Muscle of leg (tissue), 11 donors: ENCODE data around the gene ARTN. TPM values are rescaled to one million over a fixed set of nuclear protein-coding genes. Genes with fewer than 3 reads are reported as not detected.

Experiments used
- DNase-seq: peaks from one replicate; pipeline ENCODE4 v3.0.0; 2013
- H3K27ac ChIP-seq: one replicate; pipeline ENCODE4 v1.5.1; 2013; ENCODE audit warnings: mild to moderate bottlenecking, low read length, control low read depth
- H3K27me3 ChIP-seq: one replicate; pipeline ENCODE4 v1.6.1; 2013; ENCODE audit warnings: low read length; ENCODE audit not compliant: control insufficient read depth, insufficient read depth
- H3K36me3 ChIP-seq: one replicate; pipeline ENCODE4 v1.6.1; 2013; ENCODE audit warnings: low read length; ENCODE audit not compliant: control insufficient read depth, insufficient read depth
- H3K4me1 ChIP-seq: one replicate; pipeline ENCODE4 v1.6.1; 2013; ENCODE audit warnings: low read length; ENCODE audit not compliant: control insufficient read depth, insufficient read depth
- H3K4me3 ChIP-seq: one replicate; pipeline ENCODE4 v1.5.1; 2013; ENCODE audit warnings: low read length, control low read depth
- H3K9me3 ChIP-seq: replicated peaks from 2 replicates; pipeline ENCODE4 v1.6.1; 2013; ENCODE audit warnings: low read depth, low read length; ENCODE audit not compliant: control insufficient read depth
- WGBS: methylation state at CpG from one replicate; pipeline ENCODE4 v1.1.5; 2013; ENCODE audit warnings: missing lambda C conversion rate; ENCODE audit not compliant: insufficient coverage; 5-methylcytosine and 5-hydroxymethylcytosine counted together
- polyA plus RNA-seq, 8 donors: library from polyadenylated mRNA; unstranded; fragments of 120-200 nt; gene quantifications; one replicate each; pipeline versions ENCODE4 v1.2.1 to v1.2.3, GENCODE V29; 2013; ENCODE audit warnings: inconsistent platforms in 1 of 8, low replicate concordance in 1 of 8; ENCODE audit not compliant: insufficient read length in 8 of 8, insufficient read depth in 1 of 8
- total RNA-seq: library from RNA; stranded (reverse); fragments of 120-200 nt; gene quantifications from one replicate; pipeline ENCODE4 v1.2.4, GENCODE V29; 2013

The ARTN gene
- total and polyA plus RNA-seq, 9 donors = 0.49 to 2.4 (median 1.2) TPM

DNA sequence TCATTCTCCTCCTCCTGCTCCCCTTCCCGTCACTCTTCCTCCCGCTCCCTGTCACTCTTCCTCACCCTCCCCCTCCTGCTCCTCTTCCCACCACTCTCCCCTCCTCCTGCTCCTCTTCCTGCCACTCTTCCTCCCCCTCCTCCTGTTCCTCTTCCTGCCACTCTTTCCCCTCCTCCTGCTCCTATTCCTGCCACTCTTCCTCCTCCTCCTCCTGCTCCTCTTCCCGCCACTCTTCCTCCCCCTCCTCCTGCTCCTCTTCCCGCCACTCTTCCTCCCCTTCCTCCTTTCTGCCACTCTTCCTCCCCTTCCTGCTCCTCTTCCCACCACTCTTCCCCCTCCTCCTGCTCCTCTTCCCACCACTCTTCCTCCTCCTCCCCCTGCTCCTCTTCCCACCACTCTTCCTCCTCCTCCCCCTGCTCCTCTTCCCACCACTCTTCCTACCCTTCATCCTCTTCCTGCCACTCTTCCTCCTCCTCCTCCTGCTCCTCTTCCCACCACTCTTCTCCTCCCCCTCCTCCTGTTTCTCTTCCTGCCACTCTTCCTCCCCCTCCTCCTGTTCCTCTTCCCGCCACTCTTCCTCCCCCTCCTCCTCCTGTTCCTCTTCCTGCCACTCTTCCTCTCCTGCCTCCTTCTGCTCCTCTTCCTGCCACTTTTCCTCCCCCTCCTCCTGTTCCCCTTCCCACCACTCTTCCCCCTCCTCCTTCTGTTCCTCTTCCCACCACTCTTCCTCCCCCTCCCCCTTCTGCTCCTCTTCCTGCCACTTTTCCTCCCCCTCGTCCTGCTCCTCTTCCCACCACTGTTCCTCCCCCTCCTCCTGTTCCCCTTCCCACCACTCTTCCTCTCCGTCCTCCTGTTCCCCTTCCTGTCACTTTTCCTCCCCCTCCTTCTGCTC, 28.7 kb upstream of the ARTN start:
- DNase-seq = no peak
- no peaks in the 10 kb centered on the region for H3K27me3 ChIP-seq
- WGBS = 53% methylated on average over 6 of the region's 7 CpGs
- no peak overlapping the region for H3K27ac ChIP-seq
- H3K4me1 ChIP-seq = peaks cover 19% of the 10 kb centered on the region
- no peaks in the 10 kb centered on the region for H3K9me3 ChIP-seq
- H3K4me3 ChIP-seq = no peak overlapping the region
- peaks cover 25% of the 10 kb centered on the region for H3K36me3 ChIP-seq

DNA sequence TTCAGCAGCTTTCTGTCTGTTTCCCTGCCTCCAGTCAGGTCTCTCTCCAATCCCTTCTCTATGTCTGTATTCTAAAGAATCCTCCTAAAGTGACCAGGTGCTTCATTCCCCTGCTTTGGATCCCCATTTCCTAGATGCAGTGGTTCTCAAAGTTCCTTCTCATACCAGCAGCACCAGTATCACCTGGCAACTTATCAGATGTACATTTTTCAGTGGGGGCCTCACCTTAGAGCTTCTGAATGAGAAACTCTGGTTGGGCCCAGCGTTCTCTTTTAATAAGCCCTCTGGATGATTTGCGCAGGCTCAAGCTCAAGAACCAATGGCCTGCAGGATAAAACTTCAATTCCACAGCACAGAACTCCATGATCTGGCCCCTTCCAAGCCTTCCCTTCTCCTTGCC, 25.4 kb upstream of the ARTN start:
- no peak for DNase-seq
- H3K27me3 ChIP-seq = no peaks in the 10 kb centered on the region
- no peaks in the 10 kb centered on the region for H3K9me3 ChIP-seq
- peaks cover 11% of the 10 kb centered on the region for H3K4me1 ChIP-seq
- H3K27ac ChIP-seq = no peak overlapping the region
- H3K4me3 ChIP-seq = no peak overlapping the region
- WGBS = 95% methylated on average over 2 of the region's 2 CpGs
- H3K36me3 ChIP-seq = peaks cover 12% of the 10 kb centered on the region

- no peaks in the 10 kb centered on the region for H3K27me3 ChIP-seq
- H3K4me3 ChIP-seq = no peak overlapping the region
- WGBS = no CpG with 5 or more reads among the region's 5 CpGs
- H3K36me3 ChIP-seq = peaks cover 12% of the 10 kb centered on the region
- H3K9me3 ChIP-seq = no peaks in the 10 kb centered on the region
- no peak overlapping the region for H3K27ac ChIP-seq
- H3K4me1 ChIP-seq = peaks cover 17% of the 10 kb centered on the region
- no peak for DNase-seq
Measured at GRCh38 chr1:43908858-43909257, 24.7 kb upstream of the ARTN start.

GRCh38 chr1:43910343-43910742, 23.3 kb upstream of the ARTN start:
- Histone ChIP-seq H3K4me1 (peaks cover 32% of the 10 kb centered on the region), H3K36me3 (peaks cover 12% of the 10 kb centered on the region), H3K4me3 (no peak overlapping the region), H3K27ac (no peak overlapping the region), H3K9me3 (no peaks in the 10 kb centered on the region), H3K27me3 (no peaks in the 10 kb centered on the region)
- WGBS = 91% methylated on average over 1 of the region's 1 CpG
- DNase-seq = no peak

DNA sequence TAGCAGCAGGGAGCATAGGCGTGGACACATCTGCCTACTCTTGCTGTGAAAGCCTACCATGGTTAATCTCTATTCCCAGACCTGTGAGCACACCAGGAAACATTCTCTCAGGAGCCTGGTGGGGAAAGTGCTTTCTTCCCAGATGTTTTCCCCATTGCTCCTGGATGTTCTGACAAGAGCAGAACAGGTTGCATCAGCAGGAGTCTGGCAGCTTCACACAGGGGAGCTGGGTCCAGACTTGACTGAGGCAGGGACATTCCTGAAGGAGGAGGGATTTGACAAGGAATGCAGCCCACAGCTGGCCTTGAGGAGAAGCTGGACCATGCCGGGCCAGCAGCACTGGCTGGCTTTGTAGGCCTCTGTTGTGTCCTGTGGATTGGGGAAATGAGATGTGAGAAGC, 21.0 kb upstream of the ARTN start:
- peak overlapping the region; percentile 47 for H3K27ac ChIP-seq
- peak; percentile 72 for DNase-seq
- no peak overlapping the region for H3K4me3 ChIP-seq
- no peaks in the 10 kb centered on the region for H3K27me3 ChIP-seq
- WGBS = 0% methylated on average over 1 of the region's 2 CpGs
- peaks cover 5% of the 10 kb centered on the region for H3K36me3 ChIP-seq
- peaks cover 33% of the 10 kb centered on the region for H3K4me1 ChIP-seq
- no peaks in the 10 kb centered on the region for H3K9me3 ChIP-seq

GRCh38 chr1:43913051-43913501, 20.5 kb upstream of the ARTN start:
- no peak overlapping the region for H3K4me3 ChIP-seq
- WGBS = 60% methylated on average over 1 of the region's 7 CpGs
- no peak for DNase-seq
- H3K27ac ChIP-seq = peak overlapping the region; percentile 47
- peaks cover 33% of the 10 kb centered on the region for H3K4me1 ChIP-seq
- no peaks in the 10 kb centered on the region for H3K27me3 ChIP-seq
- peaks cover 5% of the 10 kb centered on the region for H3K36me3 ChIP-seq
- H3K9me3 ChIP-seq = no peaks in the 10 kb centered on the region

GRCh38 chr1:43913666-43914360, 19.8 kb upstream of the ARTN start:
- Histone ChIP-seq H3K4me1 (peaks cover 33% of the 10 kb centered on the region), H3K27ac (peak overlapping the region; percentile 51), H3K4me3 (no peak overlapping the region), H3K27me3 (no peaks in the 10 kb centered on the region), H3K9me3 (no peaks in the 10 kb centered on the region), H3K36me3 (peaks cover 5% of the 10 kb centered on the region)
- DNase-seq = peak; percentile 44
- 49% methylated on average over 7 of the region's 18 CpGs for WGBS

DNA sequence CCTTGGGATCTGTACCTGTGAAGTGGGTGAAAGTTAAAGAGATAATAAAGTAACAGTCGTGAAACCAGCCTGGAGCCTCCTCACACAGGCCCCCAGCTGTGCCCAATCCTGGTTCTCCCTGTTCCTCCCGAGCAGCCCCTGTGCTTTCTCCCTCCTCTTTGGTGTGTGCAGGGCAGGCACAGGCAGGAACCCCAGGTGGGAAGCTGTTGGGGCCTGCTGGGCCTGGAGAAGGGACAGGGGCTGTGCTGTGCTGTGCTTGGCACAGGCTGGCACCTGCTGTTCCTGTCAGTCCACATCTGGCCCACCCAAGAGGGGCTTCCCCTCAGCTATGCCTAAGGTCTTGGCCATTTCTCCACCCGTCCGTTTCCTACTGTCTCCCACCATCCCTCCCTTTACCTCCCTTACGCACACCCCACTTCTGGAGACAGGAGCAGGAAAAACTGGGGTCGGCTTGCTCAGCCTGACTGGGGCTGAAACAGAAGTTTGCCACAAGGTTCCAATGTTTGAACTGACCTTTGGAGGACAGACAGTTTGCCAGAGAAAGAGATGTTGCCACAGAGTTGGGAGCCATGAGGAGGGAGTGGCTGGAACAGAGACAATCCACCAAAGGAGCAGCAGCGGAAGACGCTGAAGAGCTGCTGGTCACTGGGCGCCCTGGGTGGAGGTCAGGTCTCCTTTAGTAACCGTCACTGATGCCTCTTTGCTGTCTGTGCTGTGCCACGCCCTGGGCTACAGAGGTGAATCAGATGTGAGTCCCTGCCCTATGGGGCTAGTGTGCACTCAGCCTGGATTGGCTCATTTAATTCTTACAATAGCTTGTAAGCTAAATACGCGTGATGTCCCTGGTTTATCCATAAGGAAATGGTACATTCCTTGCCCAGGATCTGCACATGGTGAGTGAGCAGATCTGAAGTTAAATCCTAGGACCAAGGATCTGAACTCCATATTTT, 18.8 kb upstream of the ARTN start:
- WGBS = 88% methylated on average over 11 of the region's 13 CpGs
- no peaks in the 10 kb centered on the region for H3K27me3 ChIP-seq

DNA sequence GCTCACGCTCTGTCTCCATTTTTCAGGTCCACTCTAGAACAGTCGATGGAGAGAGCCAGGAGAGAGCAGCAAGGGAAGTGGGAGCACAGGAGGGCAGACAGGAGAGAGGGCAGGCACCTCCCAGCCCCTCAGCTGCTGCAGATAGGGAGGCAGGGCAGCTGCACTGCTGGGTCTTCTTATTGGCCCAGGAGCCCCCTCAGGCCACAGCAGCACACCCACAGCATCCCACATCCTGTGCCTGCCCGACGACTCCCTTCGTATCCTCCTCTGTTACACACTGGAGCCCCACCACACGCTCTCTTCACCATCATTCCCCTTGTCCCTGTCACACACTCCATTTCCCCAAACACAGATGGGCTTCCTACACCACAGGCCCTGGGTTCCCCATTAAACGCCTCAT, 13.7 kb upstream of the ARTN start:
- H3K36me3 ChIP-seq = peaks cover 14% of the 10 kb centered on the region
- WGBS = 82% methylated on average over 7 of the region's 7 CpGs

More for the DNA sequence above, 18.8 kb upstream of the ARTN start:
- peaks cover 5% of the 10 kb centered on the region for H3K36me3 ChIP-seq
- peak overlapping the region; percentile 51 for H3K27ac ChIP-seq
- H3K9me3 ChIP-seq = no peaks in the 10 kb centered on the region
- DNase-seq = no peak
- peaks cover 33% of the 10 kb centered on the region for H3K4me1 ChIP-seq
- no peak overlapping the region for H3K4me3 ChIP-seq

More for the DNA sequence above, 13.7 kb upstream of the ARTN start:
- Histone ChIP-seq H3K9me3 (no peaks in the 10 kb centered on the region), H3K4me3 (no peak overlapping the region), H3K4me1 (peaks cover 5% of the 10 kb centered on the region), H3K27ac (no peak overlapping the region), H3K27me3 (no peaks in the 10 kb centered on the region)
- no peak for DNase-seq
